ENCODE data around the gene CADPS.

CADPS gene

DNA sequence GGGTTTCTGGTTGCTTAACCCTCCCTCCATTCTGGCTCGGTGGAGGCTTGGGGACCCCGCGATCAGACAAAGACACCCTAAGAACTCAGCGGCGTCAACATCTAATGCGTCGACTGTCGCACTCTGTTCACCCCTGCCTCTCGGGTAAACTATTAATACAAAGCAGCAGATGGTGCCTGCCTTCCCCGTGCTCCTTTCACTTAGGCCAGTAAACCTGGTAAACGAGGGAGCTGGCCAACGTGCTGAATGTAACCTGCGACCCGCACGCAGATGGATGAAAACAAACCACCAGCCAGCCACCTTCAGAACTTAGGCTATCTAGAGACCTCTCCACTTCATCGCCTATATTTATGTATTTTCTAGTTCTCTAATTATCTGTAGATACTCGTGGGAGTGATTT lies 848 bp upstream of the CADPS start:
- peak; percentile 38 for DNase-seq (ENCODE audit: low spot score)
- ChIA-PET CTCF (interaction anchor here (0.5 kb wide), 1 partner anchor 1764 kb away, joined by 3 read pairs; no protein-coding TSS in a partner anchor), POLR2A (ENCODE audit: low non-redundant PET) (no interaction called here)
- H3K27ac ChIP-seq, result no peak overlapping the region
- TF ChIP-seq, protein P1, sequence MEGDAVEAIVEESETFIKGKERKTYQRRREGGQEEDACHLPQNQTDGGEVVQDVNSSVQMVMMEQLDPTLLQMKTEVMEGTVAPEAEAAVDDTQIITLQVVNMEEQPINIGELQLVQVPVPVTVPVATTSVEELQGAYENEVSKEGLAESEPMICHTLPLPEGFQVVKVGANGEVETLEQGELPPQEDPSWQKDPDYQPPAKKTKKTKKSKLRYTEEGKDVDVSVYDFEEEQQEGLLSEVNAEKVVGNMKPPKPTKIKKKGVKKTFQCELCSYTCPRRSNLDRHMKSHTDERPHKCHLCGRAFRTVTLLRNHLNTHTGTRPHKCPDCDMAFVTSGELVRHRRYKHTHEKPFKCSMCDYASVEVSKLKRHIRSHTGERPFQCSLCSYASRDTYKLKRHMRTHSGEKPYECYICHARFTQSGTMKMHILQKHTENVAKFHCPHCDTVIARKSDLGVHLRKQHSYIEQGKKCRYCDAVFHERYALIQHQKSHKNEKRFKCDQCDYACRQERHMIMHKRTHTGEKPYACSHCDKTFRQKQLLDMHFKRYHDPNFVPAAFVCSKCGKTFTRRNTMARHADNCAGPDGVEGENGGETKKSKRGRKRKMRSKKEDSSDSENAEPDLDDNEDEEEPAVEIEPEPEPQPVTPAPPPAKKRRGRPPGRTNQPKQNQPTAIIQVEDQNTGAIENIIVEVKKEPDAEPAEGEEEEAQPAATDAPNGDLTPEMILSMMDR (conservative IDR thresholded peaks at IDR 0.05; ENCODE audit: low read depth), result no peak

DNA sequence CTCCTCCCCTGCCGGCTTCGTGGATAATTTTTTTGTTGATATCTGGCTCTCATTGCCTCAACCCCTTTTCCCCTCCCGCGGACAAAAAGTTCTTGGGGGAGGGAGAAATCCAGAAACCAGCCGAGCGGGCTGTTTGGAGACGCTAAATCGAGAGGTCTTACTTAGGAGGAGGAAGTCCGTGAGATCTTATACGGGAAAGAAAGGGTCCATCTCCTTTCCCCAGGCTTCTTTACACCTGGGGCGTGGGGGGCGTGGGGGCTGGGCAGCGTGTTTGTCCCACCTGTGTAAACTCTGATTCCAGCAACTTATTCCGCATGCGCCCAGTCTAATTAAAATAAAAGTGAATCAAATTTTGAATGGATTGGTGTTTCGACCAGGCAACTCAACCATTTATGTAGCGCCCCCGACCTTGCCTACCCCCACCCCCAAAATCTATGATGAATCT lies 364 bp upstream of the CADPS start:
- no peak overlapping the region for H3K27ac ChIP-seq
- POLR2A ChIA-PET (ENCODE audit: low non-redundant PET), result no interaction called here
- CTCF ChIA-PET, result no interaction called here
- DNase-seq (ENCODE audit: low spot score), result no peak
- TF ChIP-seq, protein P1 (conservative IDR thresholded peaks at IDR 0.05; ENCODE audit: low read depth), result no peak

DNA sequence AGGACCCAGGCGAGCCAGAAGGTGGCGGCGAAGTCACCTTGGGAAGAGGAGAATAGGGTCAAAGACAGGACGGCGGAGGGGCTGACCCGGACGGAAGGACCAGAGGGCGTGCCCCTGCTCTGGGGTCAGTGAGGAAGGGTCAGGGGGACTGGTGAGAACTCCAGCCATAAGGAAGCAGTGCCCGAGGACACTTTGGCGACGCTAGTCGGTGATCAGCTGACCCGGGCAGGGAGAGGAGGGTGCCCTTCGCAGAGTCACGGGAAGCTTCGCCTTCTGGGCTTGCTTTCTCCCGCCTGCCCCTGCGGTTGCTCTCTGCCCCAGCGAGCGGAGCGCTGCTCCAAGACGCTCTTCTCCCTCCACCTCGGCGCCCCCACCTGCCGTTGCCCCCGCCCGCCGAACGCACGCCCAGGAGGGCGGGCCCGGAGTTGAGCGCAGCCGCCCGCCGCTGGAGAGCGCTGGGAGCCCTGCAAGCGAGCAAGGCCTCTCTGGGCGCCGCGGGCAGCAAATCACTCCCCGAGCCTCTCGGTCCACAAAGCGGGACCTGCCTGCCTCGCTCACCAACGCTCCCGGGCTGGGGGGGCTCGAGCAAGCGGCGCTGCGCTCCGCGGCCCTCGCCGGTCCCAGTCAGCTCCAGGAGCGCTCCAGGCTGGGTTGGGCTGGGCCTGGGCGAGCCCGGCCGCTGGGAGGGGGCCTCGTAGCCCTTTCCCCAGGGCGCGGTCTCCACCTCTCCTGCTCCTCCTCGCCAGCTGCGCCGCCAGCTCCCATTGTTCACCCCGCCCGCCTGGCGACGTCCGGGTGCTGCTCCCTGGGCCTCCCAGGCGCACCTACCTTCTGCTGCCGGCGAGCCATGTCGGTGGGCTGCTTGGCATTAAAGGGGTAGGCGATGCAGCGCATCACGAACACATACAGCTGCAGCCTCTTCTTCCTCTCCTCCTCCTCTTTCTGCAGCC lies 1.2 kb downstream of the CADPS start:
- TF ChIP-seq, protein P1 (conservative IDR thresholded peaks at IDR 0.05; ENCODE audit: low read depth), result peak; percentile 24; the same call in 1 of the 2 replicates
- H3K27ac ChIP-seq, result no peak overlapping the region
- ChIA-PET CTCF (interaction anchor here (0.5 kb wide), 2 partner anchors 12 to 985 kb away, joined by 3 to 4 read pairs; no protein-coding TSS in a partner anchor), POLR2A (ENCODE audit: low non-redundant PET) (no interaction called here)
- DNase-seq (ENCODE audit: low spot score), result no peak

DNA sequence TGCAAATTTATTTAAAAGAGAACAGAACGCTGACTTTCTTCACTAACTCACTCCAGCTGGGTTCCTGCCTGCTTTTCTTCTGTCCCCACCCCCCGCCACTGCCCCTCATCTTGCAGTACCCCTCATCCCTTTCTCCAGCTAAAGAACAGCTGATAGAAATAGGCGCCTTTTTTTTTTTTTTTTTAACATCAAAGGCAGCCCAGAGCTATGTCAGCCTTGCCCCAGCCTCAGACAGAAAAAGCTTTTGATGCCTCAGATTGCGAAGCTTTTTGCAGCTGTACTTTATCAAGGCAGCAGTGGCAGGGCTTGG lies 1.8 kb downstream of the CADPS start:
- no peak overlapping the region for H3K27ac ChIP-seq
- CTCF ChIA-PET, result no interaction called here
- POLR2A ChIA-PET (ENCODE audit: low non-redundant PET), result no interaction called here
- no peak for DNase-seq (ENCODE audit: low spot score)
- TF ChIP-seq, protein P1 (conservative IDR thresholded peaks at IDR 0.05; ENCODE audit: low read depth), result no peak

DNA sequence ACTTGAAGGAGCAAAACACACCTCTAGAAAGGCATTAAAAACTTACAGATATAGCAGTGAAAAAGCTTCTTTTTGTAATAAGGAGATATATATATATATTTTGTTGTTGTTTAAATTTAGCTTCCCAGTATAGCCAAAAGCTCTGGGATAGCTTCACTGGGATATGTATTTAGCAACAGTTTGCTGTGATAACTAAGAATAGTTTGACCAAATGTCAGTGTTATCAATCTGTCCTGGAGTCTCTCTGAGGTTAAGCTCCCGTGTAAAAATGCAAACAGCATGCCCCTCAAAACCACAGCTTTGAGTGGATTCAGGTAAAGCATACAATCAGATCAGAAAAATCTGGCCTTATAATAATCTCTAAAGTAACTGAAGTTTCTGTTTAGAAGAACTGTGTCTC lies 2.9 kb downstream of the CADPS start:
- CTCF ChIA-PET, result interaction anchor here (0.7 kb wide), 1 partner anchor 272 kb away, joined by 4 read pairs; no protein-coding TSS in a partner anchor
- POLR2A ChIA-PET (ENCODE audit: low non-redundant PET), result no interaction called here
- no peak overlapping the region for H3K27ac ChIP-seq
- no peak for DNase-seq (ENCODE audit: low spot score)
- TF ChIP-seq, protein P1 (conservative IDR thresholded peaks at IDR 0.05; ENCODE audit: low read depth), result no peak

DNA sequence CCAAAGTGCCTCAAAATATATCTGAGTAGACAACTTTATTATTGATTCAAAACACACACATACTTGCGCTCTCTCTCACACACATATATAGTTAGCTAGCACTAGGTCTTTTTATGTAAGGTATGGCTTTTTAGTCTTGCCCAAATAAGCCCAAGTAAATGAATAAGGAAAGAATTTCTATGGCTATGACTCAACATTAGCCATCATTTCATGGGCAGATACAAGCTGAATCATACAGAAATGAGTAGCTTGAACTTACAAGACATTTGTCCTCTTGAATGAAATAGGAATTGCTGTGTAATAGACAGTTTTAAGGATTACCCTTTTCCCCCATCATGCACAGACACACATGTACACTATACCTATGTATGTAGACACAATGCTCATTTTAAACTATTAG lies 4.9 kb downstream of the CADPS start:
- H3K27ac ChIP-seq, result no peak overlapping the region
- ChIA-PET CTCF (no interaction called here), POLR2A (ENCODE audit: low non-redundant PET) (no interaction called here)
- TF ChIP-seq, protein P1 (conservative IDR thresholded peaks at IDR 0.05; ENCODE audit: low read depth), result no peak
- peak; percentile 13 for DNase-seq (ENCODE audit: low spot score)
